GM12872 (cell line): ENCODE data around the gene TNFRSF14.

Source experiments
- TF ChIP-seq, protein P1 (sequence below): IDR thresholded peaks from 3 replicates; pipeline ENCODE4 v1.5.1; 2011; ENCODE audit warnings: low read depth, mild to moderate bottlenecking, low read length, moderate library complexity; ENCODE audit not compliant: insufficient read depth

The TNFRSF14 gene

DNA sequence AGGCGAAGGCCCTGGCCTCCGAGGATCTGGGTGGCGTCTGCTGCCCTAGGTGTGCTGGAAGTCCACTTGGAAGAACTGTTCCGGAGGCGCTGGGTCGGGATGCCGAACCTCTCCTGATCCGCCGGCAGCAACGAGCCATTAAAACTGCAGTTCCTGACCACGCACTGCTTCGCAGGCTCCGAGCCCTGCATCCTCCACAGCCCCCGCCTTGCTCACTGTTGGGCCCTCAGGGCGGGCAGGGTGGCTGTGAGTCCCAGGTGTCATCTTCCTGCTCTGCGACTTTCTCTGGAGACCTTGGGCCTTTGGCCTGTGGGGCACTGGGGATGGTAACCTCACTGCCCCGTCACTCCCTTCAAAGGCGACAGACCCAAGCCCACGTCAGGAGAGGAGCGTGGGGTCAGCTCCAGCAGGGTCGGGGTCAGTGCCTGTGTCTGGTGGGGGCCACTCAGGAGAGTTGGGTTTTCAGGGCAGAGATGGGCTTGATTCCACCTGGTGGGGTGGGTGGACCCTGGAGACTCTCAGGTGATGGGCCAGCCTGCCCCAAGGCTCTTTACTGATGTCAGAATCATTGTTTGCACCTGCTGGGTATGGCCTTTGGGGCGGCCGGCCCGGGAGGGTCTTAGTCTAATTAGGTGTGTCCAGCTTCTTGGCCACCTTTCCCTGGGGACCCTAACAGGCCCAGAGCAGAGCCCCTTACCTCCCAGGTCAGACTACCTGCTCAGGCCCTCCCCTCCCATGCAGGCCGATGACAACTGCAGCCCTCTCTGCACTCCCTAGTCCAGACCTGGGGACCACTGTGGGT is 33.5 kb downstream of the TNFRSF14 start:
- TF ChIP-seq, protein P1, sequence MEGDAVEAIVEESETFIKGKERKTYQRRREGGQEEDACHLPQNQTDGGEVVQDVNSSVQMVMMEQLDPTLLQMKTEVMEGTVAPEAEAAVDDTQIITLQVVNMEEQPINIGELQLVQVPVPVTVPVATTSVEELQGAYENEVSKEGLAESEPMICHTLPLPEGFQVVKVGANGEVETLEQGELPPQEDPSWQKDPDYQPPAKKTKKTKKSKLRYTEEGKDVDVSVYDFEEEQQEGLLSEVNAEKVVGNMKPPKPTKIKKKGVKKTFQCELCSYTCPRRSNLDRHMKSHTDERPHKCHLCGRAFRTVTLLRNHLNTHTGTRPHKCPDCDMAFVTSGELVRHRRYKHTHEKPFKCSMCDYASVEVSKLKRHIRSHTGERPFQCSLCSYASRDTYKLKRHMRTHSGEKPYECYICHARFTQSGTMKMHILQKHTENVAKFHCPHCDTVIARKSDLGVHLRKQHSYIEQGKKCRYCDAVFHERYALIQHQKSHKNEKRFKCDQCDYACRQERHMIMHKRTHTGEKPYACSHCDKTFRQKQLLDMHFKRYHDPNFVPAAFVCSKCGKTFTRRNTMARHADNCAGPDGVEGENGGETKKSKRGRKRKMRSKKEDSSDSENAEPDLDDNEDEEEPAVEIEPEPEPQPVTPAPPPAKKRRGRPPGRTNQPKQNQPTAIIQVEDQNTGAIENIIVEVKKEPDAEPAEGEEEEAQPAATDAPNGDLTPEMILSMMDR: no peak

DNA sequence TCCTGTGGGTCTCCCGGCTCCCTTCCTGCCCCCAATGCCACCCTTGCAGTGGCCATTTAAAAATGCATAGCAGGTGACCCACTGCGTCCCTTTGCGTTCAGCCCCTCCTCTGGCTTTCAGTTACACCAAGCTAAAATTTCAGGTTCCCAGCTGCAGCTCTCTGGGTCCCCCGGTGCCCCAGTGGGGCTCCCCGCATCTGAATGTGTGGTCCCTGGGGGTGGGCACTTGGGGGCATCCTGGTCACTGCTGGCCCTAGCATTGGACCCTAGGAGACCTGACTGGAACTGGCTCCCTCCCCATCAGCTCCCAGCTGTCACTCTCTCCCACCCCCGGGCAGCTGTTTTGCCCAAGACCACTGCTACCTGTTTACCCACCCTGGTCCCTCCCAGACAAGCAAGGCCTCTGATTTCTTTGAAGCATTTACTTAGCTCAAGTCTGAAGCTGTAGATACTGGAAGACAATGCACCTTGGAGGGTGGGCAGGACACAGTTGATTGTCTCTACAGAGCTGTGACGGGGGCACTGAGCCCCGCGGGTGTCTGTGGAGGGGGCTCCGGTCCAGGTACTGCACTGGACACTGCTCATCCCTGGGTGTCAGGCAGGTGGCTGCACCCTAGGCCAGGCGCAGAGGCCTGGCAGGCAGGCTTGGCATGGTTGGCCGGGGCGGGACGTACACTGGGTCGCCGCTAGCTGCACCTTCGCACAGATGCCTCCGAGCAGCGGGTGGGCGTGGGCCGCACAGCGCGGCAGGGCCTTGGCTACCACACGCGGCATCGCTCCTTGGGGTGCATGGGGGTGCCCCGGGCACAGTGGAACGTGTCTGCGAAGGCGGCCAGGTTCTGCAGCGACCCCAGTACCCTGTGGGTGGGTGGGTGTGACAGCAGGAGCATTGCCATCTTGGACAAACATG is 34.3 kb downstream of the TNFRSF14 start:
- TF ChIP-seq, protein P1: no peak

GRCh38 chr1:2591233-2591580 is 35.0 kb downstream of the TNFRSF14 start:
- TF ChIP-seq, protein P1: no peak

- TF ChIP-seq, protein P1: no peak
Measured at GRCh38 chr1:2591581-2592261, 35.5 kb downstream of the TNFRSF14 start.

DNA sequence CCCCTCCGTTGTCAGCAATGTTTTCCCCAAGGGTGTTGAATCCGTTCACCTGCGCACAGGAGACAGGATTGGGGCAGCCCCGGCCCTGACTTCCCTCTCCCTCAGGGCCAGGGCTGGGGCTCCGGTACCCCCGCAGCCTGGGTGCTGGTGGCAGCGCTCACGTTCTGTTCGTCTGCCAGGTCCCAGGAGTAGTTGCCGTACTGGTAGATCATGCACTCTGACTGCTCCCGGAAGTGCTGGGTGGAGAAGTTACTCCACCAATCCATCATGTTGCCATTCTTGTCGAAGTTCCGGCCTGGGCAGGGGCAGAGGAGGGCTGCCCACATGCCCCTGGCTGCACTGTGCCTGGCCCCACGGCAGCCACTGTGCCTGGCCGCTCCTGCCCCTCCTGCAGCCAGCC is 36.5 kb downstream of the TNFRSF14 start:
- TF ChIP-seq, protein P1: no peak

- TF ChIP-seq, protein P1: no peak
Measured at GRCh38 chr1:2593251-2593878, 37.2 kb downstream of the TNFRSF14 start.

GRCh38 chr1:2594001-2594640 is 38.0 kb downstream of the TNFRSF14 start:
- TF ChIP-seq, protein P1: no peak
